Brain microvascular endothelial cell (primary cell): ENCODE data around the gene KRT7.
A peak's percentile ranks its signal among the peaks of the same experiment; 100 is the strongest.

ENCODE experiments used
- DNase-seq: peaks from one replicate; pipeline ENCODE4 v3.0.0-alpha.2; 2020
- H3K27ac ChIP-seq: fragments of 250-450 bp; sonication (Bioruptor Pico); 2 replicates; pipeline ENCODE4 v1.5.1; 2020; ENCODE audit warnings: mild to moderate bottlenecking, moderate library complexity
- H3K27me3 ChIP-seq: fragments of 250-450 bp; sonication (Bioruptor Pico); replicated peaks from 2 replicates; pipeline ENCODE4 v1.5.1; 2020; ENCODE audit warnings: mild to moderate bottlenecking
- H3K36me3 ChIP-seq: fragments of 250-450 bp; sonication (Bioruptor Pico); replicated peaks from 2 replicates; pipeline ENCODE4 v1.5.1; 2020; ENCODE audit warnings: mild to moderate bottlenecking
- H3K4me3 ChIP-seq: 2 replicates; pipeline ENCODE4 v1.5.1; 2011; ENCODE audit warnings: low read depth, mild to moderate bottlenecking, control low read depth, low read length, moderate library complexity
- CTCF ChIP-seq: IDR thresholded peaks from 2 replicates; pipeline ENCODE4 v1.5.1; 2011; ENCODE audit warnings: low read depth, mild to moderate bottlenecking, moderate library complexity, low read length, control low read depth, inconsistent platforms; ENCODE audit errors: missing control alignments
- in situ Hi-C: cut with HindIII; loops from 2 replicates; pipeline ENCODE4 v1.10.0; 2017; ENCODE audit warnings: low sequenced_read_pairs, low pct_ligation_motif_present

The KRT7 gene

GRCh38 chr12:52186118-52186840 is 46.8 kb upstream of the KRT7 start:
- no peak for TF ChIP-seq CTCF
- H3K36me3 ChIP-seq, result no peaks in the 10 kb centered on the region
- no peak overlapping the region for H3K4me3 ChIP-seq
- in situ Hi-C loops, result no loop called here
- peak overlapping the region; percentile 42 for H3K27ac ChIP-seq
- DNase-seq, result peak; percentile 68
- H3K27me3 ChIP-seq, result no peaks in the 10 kb centered on the region

GRCh38 chr12:52187206-52187605 is 45.8 kb upstream of the KRT7 start:
- no peak for DNase-seq
- in situ Hi-C loops, result no loop called here
- H3K27ac ChIP-seq, result no peak overlapping the region

GRCh38 chr12:52187640-52188039 is 45.4 kb upstream of the KRT7 start:
- TF ChIP-seq CTCF, result no peak
- no peak overlapping the region for H3K4me3 ChIP-seq
- no peaks in the 10 kb centered on the region for H3K36me3 ChIP-seq
- H3K27ac ChIP-seq, result no peak overlapping the region
- DNase-seq, result no peak
- H3K27me3 ChIP-seq, result no peaks in the 10 kb centered on the region
- in situ Hi-C loops, result no loop called here

More at GRCh38 chr12:52187206-52187605, 45.8 kb upstream of the KRT7 start:
- no peak overlapping the region for H3K4me3 ChIP-seq
- H3K27me3 ChIP-seq, result no peaks in the 10 kb centered on the region
- no peak for TF ChIP-seq CTCF
- no peaks in the 10 kb centered on the region for H3K36me3 ChIP-seq

- no peak overlapping the region for H3K4me3 ChIP-seq
- no peaks in the 10 kb centered on the region for H3K27me3 ChIP-seq
- H3K27ac ChIP-seq, result no peak overlapping the region
- in situ Hi-C loops, result no loop called here
- DNase-seq, result no peak
- no peak for TF ChIP-seq CTCF
- H3K36me3 ChIP-seq, result no peaks in the 10 kb centered on the region
These were observed 44.4 kb upstream of the KRT7 start for GRCh38 chr12:52188658-52189057.

GRCh38 chr12:52189376-52190174 is 43.5 kb upstream of the KRT7 start:
- in situ Hi-C loops, result no loop called here
- no peak overlapping the region for H3K27ac ChIP-seq
- no peak for DNase-seq
- no peaks in the 10 kb centered on the region for H3K36me3 ChIP-seq
- H3K4me3 ChIP-seq, result no peak overlapping the region
- no peaks in the 10 kb centered on the region for H3K27me3 ChIP-seq
- peak; percentile 26 for TF ChIP-seq CTCF
